Hematopoietic multipotent progenitor cell (in vitro differentiated cells): ENCODE measurements around the gene NRM. TPM values are rescaled to one million over a fixed set of nuclear protein-coding genes. Genes with fewer than 3 reads are reported as not detected.
"Not testable (repeated sequence)": the region's sequence is repeated elsewhere in the genome, so short reads cannot be mapped to it uniquely, and the experiment has no call there.

Experiments used
- DNase-seq, 3 donors: peaks; one replicate each; pipeline ENCODE4 v3.0.0-alpha.2; 2011 to 2015; ENCODE audit warnings: low read depth in 2 of 3, low spot score in 2 of 3
- total RNA-seq: library from RNA; depleted of rRNA; stranded (reverse); fragments of >200 nt; gene quantifications from one replicate; pipeline ENCODE4 v1.2.3, GENCODE V29; 2012

NRM gene, protein sequence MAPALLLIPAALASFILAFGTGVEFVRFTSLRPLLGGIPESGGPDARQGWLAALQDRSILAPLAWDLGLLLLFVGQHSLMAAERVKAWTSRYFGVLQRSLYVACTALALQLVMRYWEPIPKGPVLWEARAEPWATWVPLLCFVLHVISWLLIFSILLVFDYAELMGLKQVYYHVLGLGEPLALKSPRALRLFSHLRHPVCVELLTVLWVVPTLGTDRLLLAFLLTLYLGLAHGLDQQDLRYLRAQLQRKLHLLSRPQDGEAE
- 9.4 TPM for total RNA-seq

- DNase-seq = peak; percentile 35 to 68 (median 61)
These were observed at the start of gene NRM for GRCh38 chr6:30690403-30691207. TSS of gene NRM (minus strand) at chr6:30690984. CDS start at chr6:30690974, 10 bp downstream.

- DNase-seq = no peak
These were observed 49.7 kb upstream of the NRM start for GRCh38 chr6:30740540-30740870.

- no peak for DNase-seq
These were observed 47.7 kb upstream of the NRM start for GRCh38 chr6:30738532-30738931.

DNA sequence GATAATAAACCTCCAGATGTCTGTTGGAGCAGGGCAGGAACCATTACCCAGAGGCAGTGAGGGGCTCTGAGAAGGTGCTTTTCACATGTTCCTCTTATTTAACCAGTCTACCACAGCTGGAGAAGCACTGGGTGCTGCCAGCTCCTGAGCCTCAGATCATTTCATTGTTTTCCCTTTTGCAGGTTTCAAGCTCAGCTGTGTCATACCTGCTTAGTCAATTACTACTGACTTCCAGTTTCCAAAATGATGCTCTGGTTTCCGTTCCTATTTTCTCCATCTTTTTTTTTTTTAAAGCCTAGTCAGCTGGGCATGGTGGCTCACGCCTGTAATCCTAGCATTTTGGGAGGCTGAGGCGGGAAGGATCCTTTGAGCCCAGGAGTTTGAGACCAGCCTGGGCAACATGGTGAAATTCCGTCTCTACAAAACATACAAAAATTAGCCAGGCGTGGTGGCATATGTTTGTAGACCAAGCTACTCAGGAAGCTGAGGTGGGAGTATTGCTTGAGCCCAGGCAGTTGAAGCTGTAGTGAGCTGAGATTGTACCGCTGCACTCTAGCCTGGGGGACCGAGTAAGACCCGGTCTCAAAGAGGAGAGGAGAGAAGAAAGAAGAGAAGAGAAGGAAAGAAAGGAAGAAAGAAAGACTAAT, 45.0 kb upstream of the NRM start:
- DNase-seq = no peak

DNA sequence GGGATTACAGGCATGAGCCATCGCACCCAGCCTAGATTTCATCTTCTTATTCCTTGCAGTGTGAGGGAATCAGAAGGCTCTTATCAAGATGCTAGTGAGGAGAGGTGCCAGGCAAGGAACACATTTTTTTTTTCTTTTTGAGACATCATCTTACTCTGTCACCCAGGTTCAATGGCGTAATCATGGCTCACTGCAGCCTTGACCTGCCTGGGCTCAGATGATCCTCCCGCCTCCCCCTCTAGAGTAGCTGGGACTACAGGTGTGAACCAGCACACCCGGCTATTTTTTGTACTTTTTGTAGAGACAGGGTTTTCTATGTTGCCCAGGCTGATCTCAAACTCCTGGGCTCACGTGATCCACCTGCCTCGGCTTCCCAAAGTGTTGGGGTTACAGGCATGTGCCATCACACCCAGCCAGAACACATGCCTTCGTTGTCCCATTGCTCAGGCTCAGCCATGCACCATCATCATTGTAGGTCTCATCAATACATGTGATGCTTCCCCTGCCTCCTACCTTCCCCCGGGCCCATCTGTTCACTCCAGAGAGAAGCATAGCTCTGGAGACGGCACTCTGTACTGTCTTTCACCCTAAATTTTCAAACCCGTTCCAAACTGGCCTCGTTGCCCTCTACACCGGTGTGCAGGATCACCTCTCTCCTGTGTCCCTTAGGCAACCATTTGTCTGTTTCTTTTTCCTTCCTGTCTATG, 41.6 kb upstream of the NRM start:
- DNase-seq = no peak

DNA sequence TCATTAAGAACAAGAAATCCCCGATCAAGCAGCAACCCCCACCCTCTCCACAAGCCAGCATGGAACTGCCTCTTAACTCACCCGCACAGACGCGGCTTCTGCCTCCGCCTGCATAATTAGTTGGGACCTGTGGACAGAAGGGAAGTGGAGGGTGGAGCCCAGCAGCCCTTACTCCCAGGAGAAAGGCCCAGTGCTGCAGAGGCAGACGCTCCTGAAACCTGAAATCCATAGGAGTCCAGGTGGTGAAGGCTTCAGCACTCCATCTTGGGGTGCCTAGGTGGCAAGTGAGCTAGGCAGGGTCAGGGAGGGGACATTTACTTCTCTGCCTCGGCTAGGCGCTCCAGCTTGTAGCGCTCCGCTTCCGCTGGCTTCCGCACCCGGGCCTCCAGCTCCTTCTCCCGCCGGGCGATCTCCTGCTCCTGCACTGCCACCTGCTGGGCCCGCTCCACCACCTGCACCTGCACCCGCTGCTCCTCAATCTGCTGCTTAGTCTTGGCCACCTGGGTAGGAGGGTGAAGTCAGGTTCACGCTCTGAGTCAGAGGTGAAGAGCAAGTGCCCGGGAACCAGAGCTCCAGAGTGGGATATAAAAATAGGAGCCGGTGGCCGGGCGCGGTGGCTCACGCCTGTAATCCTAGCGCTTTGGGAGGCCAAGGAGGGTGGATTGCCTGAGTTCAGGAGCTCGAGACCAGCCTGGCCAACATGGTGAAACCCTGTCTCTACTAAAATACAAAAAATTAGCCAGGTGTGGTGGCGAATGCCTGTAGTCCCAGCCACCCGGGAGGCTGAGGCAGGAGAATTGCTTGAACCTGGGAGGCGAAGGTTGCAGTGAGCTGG, 40.0 kb upstream of the NRM start:
- peak in 2 of 3 donors; percentile 78 to 83 for DNase-seq

- peak in 1 of 3 donors; percentile 31 for DNase-seq
These were observed 37.3 kb upstream of the NRM start for GRCh38 chr6:30727920-30728553.

DNA sequence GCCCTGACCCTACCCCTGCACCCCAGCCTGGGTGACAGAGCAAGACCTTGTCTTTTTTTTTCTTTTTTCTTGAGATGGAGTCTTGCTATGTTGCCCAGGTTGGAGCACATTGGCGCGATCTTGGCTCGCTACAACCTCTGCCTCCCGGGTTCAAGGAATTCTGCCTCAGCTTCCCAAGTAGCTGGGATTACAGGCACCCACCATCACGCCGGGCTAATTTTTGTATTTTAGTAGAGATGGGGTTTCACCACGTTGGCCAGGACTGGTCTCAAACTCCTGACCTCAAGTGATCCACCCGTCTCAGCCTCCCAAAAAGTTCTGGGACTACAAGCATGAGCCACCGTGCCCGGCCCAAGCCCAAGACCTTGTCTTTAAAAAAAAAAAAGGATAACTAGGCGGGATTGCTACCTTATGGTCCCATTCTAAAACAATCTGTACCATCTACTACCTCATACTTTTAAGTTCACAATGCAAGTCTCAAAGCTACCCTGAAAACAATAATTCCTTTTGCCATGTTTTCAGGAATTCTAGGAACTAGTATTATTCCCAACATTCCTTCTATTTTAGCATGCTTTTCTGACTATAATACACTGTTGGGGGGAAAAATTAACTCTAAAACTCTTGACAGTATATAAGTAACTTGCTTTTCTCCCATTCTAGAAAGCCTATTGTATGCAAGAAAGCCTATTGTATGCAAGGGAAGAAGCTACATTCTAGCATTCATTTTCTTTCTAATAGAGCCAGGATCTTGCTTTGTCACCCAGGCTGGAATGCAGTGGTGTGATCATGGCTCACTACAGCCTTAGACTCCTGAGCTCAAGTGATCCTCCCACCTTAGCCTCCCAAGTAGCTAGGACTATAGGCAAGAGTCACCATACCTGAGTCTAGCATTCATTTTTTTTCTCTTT, 36.0 kb upstream of the NRM start:
- DNase-seq = no peak

- no peak for DNase-seq
These were observed 35.1 kb upstream of the NRM start for GRCh38 chr6:30725713-30726505.

GRCh38 chr6:30724906-30725667, 34.3 kb upstream of the NRM start:
- DNase-seq = no peak

GRCh38 chr6:30723843-30724741, 33.3 kb upstream of the NRM start:
- DNase-seq = not testable (repeated sequence)

- DNase-seq = not testable (repeated sequence)
These were observed 32.5 kb upstream of the NRM start for GRCh38 chr6:30723159-30723842.

DNA sequence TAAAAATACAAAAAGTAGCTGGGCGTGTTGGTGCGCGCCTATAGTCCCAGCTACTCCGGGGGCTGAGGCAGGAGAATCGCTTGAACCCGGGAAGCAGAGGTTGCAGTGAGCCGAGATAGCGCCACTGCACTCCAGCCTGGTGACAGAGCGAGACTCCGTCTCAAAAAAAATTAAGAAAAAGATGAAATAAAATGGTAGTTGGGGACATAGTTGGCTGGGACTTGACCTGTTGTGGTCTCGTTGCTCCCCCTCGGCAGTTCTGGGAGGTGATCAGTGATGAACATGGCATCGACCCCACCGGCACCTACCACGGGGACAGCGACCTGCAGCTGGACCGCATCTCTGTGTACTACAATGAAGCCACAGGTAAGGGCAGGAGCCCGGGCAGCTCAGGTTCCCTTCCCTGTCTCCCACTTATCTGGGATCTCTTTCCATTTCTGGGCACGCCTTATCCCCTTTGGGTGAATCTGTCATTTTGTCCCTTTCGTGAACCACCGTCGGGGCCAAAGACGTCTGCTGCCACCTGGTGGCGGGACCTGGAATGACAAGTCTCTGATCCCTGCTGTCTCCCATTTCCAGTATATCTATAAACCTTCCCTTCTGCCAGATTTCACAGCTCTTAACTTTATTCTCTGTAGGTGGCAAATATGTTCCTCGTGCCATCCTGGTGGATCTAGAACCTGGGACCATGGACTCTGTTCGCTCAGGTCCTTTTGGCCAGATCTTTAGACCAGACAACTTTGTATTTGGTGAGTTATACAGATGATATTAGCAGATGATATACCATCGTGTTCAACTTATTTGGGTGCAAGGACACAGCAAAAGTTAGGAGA, 31.7 kb upstream of the NRM start:
- peak; percentile 74 to 87 (median 83) for DNase-seq

GRCh38 chr6:30722025-30722279, 31.2 kb upstream of the NRM start:
- not testable (repeated sequence) for DNase-seq
